Germinal center (tissue), 1 donor: ENCODE measurements around the gene SEMA4C.
A peak's percentile ranks its signal among the peaks of the same experiment; 100 is the strongest.

ENCODE experiments used
- DNase-seq: peaks from one replicate; pipeline ENCODE4 v3.0.0; 2012; ENCODE audit warnings: mixed read lengths, low spot score

Gene SEMA4C, protein sequence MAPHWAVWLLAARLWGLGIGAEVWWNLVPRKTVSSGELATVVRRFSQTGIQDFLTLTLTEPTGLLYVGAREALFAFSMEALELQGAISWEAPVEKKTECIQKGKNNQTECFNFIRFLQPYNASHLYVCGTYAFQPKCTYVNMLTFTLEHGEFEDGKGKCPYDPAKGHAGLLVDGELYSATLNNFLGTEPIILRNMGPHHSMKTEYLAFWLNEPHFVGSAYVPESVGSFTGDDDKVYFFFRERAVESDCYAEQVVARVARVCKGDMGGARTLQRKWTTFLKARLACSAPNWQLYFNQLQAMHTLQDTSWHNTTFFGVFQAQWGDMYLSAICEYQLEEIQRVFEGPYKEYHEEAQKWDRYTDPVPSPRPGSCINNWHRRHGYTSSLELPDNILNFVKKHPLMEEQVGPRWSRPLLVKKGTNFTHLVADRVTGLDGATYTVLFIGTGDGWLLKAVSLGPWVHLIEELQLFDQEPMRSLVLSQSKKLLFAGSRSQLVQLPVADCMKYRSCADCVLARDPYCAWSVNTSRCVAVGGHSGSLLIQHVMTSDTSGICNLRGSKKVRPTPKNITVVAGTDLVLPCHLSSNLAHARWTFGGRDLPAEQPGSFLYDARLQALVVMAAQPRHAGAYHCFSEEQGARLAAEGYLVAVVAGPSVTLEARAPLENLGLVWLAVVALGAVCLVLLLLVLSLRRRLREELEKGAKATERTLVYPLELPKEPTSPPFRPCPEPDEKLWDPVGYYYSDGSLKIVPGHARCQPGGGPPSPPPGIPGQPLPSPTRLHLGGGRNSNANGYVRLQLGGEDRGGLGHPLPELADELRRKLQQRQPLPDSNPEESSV

DNA sequence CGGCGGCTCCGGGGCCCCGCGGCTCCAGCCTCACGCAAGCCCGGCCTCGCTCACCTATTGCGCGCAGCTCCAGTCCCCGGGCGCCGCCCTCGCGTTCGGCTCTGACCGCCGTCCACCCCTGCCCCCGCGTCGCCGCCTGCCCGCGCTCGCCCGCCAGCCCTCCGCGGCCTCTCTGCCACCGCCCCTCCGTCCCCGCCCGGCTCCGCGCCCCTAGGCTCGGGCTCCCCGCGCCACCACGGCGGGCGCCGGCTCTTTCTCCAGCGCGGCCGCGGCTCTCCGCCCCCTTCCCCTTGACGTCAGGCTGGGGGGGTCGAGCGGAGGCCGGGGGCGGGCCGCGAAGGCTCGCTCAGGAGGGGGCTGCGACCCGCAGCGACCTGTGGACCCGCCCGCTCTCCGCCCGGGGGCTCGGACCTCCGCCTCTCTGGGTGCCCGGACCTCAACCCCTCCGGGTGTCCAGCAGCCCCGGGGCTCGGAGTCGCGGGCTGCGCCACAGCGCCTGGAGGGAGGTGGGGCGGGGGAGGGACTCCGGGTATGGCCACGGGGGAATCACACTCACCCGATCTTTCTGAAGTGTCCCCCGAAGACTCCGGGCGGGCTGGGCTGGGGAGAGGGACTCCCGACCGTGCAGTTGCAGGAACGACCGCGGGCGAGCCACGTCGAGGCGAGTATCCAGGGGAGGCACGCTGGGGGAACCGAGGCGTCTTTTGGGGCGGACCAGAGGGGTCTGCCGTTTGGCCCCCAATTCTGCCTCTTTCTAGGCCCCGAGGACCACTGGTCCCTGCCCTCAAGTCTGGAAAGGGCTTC is at the start of gene SEMA4C:
Gene SEMA4C, minus strand, starts transcription at position 259 of the 804 bp plus-strand sequence. CDS start 2,194 bp downstream, outside the sequence.
- no peak for DNase-seq

DNA sequence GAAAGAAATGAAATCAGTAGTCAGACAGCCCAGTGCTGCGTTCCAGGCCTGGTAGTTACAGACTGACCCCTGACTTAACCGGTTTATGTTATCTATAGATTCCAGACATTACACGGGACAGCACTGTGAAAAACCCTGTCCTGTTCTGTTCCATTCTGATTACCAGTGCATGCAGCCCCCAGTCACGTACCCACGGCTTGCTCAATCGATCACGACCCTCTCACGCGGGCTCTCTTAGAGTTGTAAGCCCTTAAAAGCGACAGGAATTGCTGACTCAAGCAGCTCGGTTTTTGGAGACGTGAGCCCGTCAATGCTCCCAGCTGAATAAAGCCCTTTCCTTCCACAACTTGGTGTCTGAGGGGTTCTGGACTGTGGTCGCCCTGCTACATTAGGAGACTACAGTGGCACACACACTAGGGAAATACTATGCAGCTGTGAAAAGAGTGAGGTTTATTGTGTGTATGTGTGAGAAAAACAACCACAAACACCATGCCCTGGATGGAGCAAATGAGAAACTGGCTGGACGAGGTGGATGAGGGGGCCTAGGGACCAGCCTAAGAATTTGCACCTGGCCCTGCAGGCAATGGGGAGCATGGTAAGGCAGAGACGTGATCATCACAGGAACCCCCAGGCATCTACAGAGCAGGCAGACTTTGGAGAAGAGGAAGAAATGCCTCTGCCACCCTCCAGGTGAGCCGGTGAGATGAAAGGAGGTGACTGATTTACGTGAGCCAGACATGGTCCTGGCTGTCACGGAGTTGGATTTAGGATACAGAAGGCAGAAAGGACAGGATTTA is 49.1 kb upstream of the SEMA4C start:
- DNase-seq = no peak

DNA sequence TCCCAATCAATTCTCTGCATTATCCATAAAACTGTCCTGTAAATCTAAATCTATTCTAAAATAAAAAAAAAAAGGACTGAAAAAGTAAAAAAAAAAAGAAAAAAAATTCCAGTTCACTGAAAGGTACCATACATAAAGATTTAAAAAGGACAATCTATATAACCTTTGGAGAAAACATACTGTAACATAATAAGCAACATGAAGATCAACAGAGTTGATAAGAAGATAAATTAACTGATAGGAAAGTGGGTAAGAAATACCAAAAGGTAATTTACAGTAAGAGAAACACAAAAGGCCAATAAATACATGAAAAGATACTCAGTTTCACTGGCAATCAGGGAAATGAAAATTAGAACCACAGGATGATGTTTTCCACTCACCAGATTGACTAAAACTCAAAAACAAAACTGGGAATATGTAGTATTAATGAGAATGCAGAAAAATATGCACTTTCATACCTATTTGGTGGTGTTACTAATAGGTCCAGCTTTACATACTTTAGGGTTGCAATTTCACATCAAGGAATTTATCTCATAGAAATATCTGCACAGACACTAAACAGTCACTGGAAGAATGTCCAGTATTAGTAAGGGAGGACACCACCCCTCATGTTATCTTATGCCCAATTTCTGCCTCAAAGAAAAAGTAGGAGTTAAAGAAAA is 48.3 kb upstream of the SEMA4C start:
- no peak for DNase-seq

DNA sequence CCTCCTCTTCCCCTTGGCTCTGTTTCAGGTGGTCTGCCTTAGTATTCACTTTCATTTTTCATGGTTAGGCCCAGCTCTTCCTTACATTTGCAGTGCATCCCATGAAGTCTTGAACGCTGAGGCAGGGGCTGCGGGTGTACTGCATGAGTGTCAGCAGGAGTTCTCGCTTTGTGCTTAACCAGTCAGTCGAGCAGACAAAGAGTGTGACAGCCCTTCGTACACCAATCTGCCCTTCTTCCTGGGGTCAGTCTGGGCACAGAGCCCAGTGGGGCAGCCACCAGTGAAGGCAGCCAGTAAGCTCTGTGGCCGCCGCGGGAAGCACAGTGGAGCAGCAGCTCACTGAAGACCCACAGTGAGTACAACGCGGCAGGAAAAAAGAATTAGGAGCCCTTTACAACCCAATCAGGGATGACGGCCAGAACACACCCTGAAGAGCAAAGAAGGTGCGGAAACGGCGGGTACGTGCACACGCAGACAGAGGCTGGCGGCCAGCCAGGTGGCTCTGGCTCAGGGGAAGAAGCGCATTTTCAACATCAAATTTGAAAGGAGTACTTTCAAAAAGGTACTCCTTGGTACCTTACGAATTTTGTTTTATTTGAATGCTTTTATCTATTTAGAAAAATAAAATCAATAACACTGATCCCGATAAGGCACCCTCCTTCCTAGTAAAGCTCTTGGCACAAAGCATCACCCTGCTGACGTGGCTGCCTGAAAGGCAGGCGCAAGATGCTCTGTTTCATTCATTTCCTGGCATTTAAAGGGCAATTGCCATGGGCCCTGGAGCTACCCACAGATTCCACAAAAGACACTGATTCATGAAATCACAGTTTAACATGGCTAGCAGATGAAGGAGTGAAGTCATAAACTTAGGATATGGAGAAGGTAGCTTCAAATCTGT is 47.0 kb upstream of the SEMA4C start:
- no peak for DNase-seq

DNA sequence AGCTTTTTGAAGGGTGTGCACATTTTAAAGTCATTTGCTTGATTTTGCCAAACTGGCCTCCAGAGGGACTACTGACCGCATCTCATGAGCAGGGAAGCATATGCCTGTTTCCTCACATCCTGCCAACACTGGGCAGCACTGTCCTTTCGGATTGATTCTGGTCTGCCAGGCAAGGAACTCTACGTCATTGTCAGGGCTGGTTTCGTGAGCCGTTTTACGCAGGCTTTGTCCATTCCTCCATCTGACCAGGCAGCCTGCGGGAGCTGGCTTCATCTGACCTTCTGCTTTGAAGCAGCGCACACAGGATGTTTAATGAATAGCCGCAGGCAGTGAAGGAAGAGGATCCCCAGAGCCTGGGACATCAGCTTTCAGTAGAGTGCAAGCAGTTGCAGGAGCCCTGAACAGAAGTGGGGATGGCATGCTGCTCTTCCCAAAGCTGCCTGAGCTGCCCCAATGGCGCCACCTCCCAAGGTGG is 46.3 kb upstream of the SEMA4C start:
- no peak for DNase-seq

DNA sequence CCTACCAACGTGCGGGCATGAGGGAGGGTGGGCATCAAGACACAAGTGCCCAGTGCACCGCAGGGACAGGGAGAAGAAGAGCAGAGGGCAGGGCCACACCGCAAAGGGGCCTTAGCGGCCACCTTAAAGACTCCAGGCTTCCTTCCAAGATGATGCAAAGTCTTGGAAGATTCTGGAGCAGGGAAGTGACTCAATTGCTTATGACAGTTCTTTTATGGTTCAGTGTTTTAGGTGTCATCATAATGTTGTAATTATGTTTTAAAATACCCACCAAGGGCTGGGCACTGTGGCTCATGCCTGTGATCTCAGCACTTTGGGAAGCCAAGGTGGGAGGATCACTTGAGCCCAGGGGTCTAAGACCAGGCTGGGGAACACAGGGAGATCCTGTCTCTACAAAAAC is 44.5 kb upstream of the SEMA4C start:
- no peak for DNase-seq

DNA sequence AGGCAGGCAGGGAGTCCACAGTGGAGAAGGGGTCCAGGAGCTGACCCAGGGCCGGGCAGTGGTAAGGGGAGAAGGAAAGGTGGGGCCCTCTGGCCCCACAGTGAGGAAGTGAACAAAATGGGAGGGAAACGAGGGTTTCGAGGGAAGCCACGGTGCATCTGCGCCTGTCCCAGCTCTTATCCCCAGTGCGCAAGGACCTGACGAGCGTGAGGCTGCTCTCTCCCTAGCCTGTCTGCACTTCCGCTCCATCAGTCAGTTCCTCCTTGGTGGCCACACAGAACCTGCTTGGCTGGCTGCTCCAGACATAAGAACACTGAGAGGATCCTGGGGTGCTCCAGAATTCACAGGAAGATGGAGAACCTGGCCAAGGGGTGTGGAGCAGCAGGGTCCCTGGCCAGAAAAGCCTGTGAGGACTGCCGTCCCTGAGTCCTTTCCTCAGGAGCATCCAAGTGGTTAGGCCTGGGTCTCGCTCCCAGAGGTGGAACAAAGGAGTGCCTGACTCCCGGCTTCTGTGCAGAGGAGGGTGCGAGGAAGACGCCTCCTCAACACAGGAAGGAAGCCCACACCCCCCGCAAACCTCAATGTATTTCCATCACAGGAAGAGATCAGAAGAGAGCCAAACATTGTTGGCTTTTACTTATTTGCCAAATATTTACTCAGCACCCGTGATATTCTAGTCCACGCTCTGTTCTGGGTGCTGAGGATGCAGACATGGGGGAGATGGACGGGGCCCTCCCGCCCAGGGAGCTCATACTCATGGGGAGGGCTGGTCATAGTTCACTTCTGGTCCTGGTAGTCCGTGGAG is 43.7 kb upstream of the SEMA4C start:
- peak; percentile 25 for DNase-seq

DNA sequence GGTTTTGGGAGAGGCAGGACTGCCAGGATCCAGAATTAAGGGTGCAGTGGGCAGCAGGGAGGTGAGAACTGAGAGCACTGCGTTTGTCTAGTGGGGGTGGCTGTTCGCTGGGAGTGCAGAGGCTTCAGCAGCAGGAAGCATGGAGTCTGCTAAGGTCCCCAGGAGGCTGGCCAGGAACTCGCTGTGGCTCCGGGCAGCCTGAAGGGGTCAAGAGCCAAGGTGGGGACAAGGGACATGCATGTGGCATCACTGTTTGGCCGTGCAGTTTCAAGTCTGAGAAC is 43.2 kb upstream of the SEMA4C start:
- DNase-seq = no peak

DNA sequence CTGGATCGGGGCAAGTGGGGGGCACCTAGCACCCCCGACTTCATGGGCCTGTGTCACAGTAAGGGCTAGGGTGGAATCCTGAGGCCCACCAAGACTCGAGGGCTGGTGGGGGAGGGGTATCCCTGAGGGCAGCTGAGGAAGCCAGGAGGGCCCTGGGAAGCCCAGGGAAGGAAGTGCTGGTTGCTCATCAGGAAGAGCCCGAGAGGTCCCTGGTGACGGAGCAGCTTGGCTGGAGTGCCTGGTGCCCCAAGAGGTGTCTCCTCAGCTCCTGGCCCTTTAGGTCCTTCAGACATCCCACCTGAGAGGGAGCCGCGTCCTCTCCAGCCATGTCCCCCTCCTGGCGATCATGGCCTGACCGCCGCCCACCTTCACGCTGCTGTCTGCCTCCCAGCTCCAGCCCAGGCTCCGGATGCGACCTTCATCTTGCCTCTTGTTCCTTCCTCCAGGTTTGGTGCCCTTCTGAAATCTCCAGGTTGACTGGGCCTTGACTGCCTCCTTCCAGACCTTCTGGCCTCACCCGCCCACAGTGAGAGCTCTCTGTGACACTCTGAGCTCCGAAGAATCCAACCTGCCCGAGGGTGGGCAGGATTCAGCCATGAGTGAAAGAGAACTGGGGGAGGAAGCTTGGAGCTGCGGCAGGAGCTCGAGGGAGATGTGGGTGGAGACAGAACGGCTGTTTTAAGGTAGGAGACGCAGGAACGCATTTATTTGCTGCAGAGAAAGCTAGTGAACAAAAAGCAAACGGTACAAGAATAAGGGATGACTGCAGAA is 42.7 kb upstream of the SEMA4C start:
- DNase-seq = no peak

DNA sequence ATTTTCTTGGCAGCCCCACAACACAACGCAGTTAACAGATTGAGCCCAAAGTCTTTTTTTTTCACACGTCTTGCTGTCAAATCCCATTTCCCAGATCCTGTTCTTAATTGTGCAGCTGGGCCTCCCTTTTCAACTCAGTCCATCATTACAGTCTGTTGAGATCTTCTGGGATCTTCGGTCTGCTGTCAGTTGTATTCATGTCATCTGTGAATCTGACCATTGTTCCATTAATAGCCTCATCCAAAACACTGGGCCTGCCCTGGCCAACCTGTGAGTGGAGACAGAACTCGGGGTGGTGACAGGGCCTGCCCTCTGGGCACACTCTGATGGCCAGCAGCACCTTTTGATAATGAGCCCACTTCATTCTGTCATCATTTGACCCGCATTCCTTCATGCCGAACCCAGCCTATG is 39.7 kb upstream of the SEMA4C start:
- DNase-seq = no peak

DNA sequence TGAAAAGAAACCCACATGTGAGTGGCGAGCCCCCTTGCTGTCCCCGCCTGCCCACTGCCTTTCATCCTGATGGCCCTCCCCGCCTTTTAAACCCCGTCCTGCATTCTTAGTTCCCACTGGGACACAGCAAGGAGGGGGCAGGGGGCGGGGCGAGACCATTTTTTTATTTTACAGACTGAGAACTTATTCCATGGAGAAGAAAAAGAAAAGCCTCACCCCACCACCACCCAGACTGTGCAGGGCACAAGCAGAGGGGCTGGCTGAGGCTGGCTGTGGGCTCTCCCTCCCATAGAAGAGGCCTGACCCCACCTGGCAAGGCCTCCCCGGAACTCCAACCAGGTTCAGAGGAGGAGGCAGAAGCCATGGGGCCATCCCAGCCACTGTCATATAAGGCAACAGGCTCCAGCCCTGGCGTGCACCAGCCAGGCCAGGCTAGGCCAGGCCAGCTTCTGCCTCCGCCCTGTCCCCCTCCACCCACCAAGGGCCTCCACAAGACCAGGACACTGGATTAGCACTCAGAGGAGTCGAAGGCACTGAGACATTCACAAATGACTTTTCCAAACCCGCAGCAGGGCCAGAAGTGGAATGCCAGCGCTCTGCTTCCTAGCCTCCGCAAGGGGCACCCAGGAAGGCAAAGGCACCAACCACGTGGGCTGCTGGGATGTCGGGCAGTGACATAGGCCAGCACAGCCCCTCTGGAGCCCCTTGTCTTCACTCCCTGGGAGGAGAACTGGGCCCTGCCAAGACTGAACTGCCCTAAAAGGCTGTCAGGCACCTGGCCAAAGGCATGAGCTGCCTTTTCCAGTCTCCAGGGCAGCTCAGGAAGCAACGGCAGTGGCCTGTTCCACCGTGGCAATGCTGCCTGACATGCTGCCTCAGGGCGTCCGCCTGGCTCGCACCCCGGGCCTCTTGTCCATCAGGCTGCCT is 37.5 kb upstream of the SEMA4C start:
- no peak for DNase-seq

DNA sequence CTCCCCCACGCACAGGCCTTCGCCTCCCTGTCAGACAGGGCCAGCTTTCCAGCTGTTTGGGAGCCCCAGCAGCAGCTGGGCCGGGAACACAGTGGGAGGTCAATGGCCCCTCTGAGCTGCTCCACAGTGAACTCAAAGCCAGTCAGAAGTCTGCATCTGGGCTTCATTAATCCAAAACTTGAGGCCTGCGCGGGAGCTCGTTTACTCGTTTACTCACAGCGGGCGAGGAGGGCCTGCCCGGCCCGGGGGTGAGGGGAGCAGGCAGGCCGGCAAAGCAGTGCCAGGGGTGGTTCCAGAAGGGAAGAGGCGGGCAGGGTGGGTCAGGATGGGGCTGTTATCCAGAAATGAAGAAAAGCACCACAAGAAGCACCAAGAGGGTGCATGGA is 36.8 kb upstream of the SEMA4C start:
- no peak for DNase-seq

DNA sequence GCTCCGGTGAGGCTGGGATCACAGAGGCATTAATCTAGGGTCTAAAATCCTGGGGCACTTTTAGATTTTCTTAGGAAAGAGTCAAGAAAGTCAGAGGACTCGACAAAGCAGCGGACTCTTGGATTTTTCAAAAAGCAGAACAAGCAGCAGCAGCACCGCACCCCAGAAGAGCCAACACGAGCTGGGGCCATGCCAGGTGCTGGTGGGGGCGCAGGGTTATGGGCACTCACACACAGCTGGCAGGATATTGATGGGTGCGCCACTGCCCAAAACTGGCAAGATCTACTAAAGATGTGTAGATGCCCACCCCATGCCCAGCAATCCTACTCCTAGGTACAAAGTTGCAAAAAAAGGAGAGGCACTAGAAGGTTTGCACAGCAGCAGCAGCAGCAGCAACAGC is 33.9 kb upstream of the SEMA4C start:
- no peak for DNase-seq

DNA sequence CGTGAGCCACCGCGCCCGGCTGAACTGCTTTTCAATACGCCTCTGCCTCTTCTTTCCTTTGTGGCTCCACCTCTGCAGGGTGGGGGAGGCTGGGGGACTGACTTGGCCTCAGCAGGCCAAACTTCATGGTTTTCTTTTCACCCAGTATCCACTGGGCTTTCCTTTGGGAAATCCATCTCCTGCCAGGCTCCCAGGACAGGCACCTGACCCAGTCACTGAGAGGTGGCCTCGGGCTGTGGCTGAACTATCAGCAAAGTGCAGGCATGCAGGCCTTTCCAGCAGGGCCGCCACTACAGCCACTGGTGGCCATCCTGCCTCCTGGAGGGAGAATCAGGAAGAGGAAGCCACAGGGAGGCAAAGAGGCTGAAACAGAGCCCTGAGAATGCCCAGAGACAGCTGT is 33.4 kb upstream of the SEMA4C start:
- DNase-seq = no peak

DNA sequence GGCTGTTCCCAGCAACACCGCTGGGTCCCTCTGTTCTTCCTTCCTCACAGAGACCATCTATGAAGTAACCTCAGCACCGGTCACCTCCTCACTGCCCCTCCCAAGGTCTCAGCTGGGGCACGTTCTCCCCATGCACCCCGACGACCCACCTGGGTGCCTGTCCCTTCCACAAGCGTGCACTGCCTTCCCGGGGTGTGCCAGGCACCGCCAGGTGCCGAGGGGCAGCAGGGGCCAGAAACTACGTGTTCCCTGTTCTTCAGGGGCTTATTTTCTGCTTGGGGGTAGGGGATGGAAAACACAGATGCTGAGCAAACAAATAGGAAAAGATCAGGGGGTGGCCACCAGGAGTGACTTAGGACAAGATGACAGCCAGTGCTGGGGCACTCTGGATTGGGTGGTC is 30.4 kb upstream of the SEMA4C start:
- no peak for DNase-seq

DNA sequence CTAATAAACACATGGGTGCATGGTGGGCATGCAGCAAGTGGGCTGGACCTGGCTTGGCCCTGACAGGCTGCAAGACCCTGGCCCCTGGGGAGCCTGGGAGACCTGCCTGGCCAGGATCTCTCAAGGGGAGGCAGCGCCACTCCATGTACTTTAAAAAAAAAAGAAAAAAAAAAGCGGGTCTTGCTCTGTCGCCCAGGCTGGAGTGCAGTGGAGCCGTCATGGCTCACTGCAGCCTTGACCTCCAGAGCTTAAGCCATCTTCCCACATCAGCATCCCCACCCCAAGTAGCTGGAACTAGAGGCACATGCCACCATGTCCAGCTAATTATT is 29.5 kb upstream of the SEMA4C start:
- no peak for DNase-seq

DNA sequence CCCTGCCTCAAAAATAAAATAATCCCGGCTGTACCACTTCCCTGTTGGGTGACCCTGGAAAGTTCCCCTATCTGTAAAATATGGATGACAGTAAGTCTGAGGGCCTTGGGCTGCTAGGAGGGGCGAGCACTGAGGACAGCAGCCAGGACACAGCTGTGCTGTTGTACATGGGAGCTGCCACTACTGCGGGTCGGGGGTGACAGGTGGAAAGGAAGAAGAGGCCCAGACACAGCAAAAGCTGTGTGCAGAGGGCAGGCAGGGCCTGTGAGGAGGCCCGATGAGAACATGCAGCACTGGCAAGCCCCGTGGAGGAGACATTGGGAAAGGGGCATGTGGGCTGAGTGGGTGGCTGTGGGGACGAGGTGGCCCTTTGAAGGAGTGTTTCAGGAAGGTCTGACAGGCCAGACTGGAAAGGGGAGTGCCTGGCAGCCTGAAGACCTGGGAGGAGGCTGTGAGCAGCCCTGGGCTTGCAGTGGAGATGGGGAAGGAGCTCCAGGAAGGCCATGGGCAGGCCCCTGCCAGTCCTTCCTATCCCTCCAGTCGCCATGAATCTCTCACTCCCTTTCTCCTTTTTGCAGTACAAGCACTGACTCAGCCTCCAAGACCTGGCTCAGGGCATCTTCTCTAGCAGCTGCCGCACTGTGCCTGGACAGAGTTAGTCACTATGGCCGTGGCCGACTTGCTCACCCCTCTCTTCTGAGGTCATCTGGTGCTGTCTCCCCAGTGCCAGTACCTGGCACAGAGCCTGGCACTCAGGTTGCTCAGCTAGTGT is 28.9 kb upstream of the SEMA4C start:
- DNase-seq = no peak
